Central memory CD8-positive, alpha-beta T cell (primary cell): Measurements from ENCODE around the gene DEF6.

Source experiments
- ATAC-seq: fragments of 150-1000 bp; cut with Tn5 transposase; replicated peaks from 2 replicates; pipeline ENCODE4 v1.10.0; 2022; ENCODE audit warnings: mild to moderate bottlenecking, moderate FRiP score, moderate number of reproducible peaks; ENCODE audit not compliant: poor library complexity, severe bottlenecking; ENCODE audit errors: extremely low read depth
- DNase-seq, 2 donors: peaks; one replicate each; pipeline ENCODE4 v3.0.0; 2021; ENCODE audit warnings: low spot score in 2 of 2
- H3K27ac Mint-ChIP-seq: one replicate; pipeline ENCODE4 v1.8.0; 2022; ENCODE audit warnings: low read depth, mild to moderate bottlenecking, moderate library complexity, mixed read lengths
- H3K27me3 Mint-ChIP-seq: one replicate; pipeline ENCODE4 v1.8.0; 2022; ENCODE audit warnings: mixed read lengths
- H3K36me3 Mint-ChIP-seq: one replicate; pipeline ENCODE4 v1.8.0; 2022; ENCODE audit warnings: mild to moderate bottlenecking, moderate library complexity, mixed read lengths; ENCODE audit not compliant: insufficient read depth
- H3K4me1 Mint-ChIP-seq: one replicate; pipeline ENCODE4 v1.8.0; 2022; ENCODE audit warnings: mixed read lengths
- H3K4me3 Mint-ChIP-seq: one replicate; pipeline ENCODE4 v1.8.0; 2022; ENCODE audit warnings: mild to moderate bottlenecking, moderate library complexity, mixed read lengths
- H3K9me3 Mint-ChIP-seq: one replicate; pipeline ENCODE4 v1.8.0; 2022; ENCODE audit warnings: mixed read lengths

Gene DEF6, protein sequence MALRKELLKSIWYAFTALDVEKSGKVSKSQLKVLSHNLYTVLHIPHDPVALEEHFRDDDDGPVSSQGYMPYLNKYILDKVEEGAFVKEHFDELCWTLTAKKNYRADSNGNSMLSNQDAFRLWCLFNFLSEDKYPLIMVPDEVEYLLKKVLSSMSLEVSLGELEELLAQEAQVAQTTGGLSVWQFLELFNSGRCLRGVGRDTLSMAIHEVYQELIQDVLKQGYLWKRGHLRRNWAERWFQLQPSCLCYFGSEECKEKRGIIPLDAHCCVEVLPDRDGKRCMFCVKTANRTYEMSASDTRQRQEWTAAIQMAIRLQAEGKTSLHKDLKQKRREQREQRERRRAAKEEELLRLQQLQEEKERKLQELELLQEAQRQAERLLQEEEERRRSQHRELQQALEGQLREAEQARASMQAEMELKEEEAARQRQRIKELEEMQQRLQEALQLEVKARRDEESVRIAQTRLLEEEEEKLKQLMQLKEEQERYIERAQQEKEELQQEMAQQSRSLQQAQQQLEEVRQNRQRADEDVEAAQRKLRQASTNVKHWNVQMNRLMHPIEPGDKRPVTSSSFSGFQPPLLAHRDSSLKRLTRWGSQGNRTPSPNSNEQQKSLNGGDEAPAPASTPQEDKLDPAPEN

DNA sequence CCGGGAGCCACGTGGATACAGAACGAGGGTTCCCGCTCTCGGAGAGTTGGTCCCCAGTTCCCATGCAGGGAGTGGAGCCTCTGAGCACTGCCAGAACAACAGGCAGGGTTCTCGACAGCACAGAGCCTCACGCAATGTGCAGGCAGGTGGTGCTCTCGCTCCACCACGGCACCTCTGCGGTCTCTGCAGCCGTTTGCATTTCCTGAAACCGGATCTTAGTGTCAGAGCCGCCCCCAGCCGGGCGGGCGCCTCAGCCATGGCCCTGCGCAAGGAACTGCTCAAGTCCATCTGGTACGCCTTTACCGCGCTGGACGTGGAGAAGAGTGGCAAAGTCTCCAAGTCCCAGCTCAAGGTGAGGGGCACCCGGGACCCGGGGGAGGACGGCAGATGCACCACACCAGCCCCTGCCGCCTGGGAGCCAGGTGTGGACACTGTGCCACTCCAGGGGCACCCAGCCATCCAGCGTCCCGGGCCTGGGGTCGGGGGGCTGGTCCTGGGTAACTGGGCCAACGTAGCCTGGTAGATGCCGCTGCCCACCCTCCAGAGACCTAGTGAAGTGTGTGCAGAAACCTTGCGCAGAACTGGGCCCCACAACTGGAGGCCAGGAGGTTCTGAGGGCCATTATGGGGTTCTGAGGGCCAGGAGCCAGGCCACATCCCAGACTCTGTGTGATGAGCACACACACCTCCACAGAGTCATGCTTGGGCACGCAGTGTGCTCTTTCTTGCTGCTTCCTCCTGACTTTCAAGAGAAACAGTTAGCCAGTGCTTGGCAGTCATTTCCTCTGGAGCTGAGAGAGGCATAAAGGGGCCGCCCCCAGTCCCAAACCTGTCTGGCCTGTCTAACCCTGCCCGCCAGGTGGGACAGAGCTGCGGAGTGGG lies at the start of gene DEF6:
DEF6 (plus strand) TSS at position 218 of the 881 bp plus-strand sequence; CDS start at position 257, 39 bp downstream.
- ATAC-seq = peak; percentile 85
- Mint-ChIP-seq H3K36me3 (peaks cover 19% of the 10 kb centered on the region), H3K4me3 (peak within 1 kb of the TSS; percentile 86), H3K9me3 (no peaks in the 10 kb centered on the region), H3K27me3 (no peaks in the 10 kb centered on the region), H3K27ac (peak within 1 kb of the TSS; percentile 90), H3K4me1 (peaks cover 45% of the 10 kb centered on the region)
- peak; percentile 73 to 84 for DNase-seq

DNA sequence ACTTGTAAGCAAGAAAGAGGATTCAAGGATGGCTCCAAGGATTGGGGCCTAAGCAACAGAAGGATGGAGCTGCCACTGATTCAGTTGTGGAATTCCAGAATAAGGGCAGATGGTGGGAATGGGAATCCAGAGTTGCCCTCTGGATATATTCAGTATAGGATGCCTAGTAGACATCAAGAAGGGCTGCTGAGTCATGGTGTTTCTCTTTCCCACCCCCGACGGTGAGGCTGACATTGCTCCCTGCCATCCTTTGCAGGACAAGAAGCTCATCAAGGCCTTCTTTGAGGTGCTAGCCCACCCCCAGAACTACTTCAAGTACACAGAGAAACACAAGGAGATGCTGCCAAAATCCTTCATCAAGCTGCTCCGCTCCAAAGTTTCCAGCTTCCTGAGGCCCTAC lies 49.3 kb upstream of the DEF6 start:
- Mint-ChIP-seq H3K4me3 (no peak overlapping the region), H3K4me1 (peaks cover 20% of the 10 kb centered on the region)

DNA sequence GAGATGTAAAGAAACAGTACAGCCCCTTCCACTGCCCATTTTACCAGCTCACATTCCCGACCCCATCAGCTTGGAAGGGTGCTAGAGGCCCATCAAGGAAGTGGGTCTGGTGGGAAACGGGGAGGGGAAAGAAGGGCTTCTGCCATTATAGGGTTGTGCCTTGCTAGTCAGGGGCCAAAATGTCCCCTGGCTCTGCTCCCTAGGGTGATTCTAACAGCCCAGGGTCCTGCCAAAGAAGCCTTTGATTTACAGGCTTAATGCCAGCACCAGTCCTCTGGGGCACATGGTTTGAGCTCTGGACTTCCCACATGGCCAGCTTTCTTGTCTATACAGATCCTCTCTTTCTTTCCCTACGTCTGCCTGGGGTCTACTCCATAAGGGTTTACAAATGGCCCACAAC lies 48.7 kb upstream of the DEF6 start:
- peaks cover 5% of the 10 kb centered on the region for H3K36me3 Mint-ChIP-seq
- no peaks in the 10 kb centered on the region for H3K27me3 Mint-ChIP-seq
- no peaks in the 10 kb centered on the region for H3K9me3 Mint-ChIP-seq
- ATAC-seq = no peak
- no peak for DNase-seq
- H3K4me3 Mint-ChIP-seq = no peak overlapping the region
- H3K4me1 Mint-ChIP-seq = peaks cover 20% of the 10 kb centered on the region
- H3K27ac Mint-ChIP-seq = peak overlapping the region; percentile 11

More for the DNA sequence above, 49.3 kb upstream of the DEF6 start:
- no peaks in the 10 kb centered on the region for H3K27me3 Mint-ChIP-seq
- ATAC-seq = no peak
- H3K9me3 Mint-ChIP-seq = no peaks in the 10 kb centered on the region
- H3K27ac Mint-ChIP-seq = peak overlapping the region; percentile 11
- no peak for DNase-seq
- H3K36me3 Mint-ChIP-seq = peaks cover 5% of the 10 kb centered on the region

DNA sequence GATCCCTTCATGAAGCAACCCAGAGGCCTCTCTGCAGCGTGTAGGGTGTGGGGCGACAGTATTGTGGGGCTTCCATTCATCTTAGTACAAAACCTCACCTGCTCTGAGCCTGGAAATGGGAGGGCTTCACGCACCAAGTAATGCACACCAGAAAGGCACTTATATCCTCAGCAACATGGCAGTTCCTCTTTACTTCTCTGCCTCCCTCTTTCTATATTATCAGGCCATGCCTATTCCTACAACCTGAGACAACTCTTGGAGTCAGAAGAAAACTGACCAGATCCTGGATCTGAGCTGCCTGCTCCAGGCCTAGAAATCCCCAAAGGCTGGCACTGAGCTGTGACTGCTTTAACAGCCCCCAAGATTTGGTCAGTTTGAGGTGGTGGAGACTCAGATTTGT lies 45.7 kb upstream of the DEF6 start:
- Mint-ChIP-seq H3K4me1 (peaks cover 15% of the 10 kb centered on the region), H3K4me3 (no peak overlapping the region), H3K27ac (no peak overlapping the region), H3K9me3 (no peaks in the 10 kb centered on the region), H3K36me3 (peaks cover 3% of the 10 kb centered on the region), H3K27me3 (no peaks in the 10 kb centered on the region)
- DNase-seq (no peak), ATAC-seq (no peak)

DNA sequence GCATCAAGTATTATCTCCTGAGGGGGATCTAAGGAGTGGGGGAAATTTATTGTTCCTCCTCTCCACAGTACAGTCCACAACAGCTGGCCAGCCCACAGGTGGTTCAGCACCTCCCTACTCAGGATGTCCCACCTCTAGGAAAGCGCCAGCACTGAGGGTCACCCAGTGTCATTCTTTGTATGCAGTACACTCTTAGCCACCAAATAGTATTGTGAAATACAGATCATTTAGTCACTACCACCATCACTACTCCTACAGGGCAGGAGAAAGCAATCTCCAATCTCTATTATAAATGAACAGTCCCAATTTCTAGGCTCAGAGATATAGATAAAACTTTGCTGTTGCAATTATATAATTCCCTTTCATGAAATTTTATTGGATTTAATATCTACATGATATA lies 44.4 kb upstream of the DEF6 start:
- no peaks in the 10 kb centered on the region for H3K27me3 Mint-ChIP-seq
- H3K27ac Mint-ChIP-seq = no peak overlapping the region
- ATAC-seq (no peak), DNase-seq (no peak)
- H3K9me3 Mint-ChIP-seq = no peaks in the 10 kb centered on the region
- H3K4me3 Mint-ChIP-seq = no peak overlapping the region
- H3K36me3 Mint-ChIP-seq = peaks cover 3% of the 10 kb centered on the region
- H3K4me1 Mint-ChIP-seq = peaks cover 15% of the 10 kb centered on the region

DNA sequence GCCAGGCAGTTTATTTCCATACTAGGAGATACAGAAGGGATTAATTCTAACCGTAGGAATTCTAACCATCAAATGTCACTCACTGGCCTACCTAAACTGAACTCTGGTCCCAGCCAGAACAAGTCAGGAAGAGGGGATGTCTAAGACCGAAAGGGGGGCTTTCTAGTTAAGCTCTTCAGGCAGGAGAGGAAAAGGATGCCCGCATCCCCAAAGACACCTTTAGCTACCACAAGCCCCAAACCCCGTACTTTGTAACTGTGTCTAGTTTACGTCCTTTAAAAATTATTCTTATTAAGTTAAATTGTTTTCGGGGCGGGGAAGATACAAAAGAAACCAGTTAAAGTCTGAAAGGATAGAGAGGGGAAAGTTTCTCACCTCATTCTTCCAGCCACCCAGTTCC lies 39.3 kb upstream of the DEF6 start:
- Mint-ChIP-seq H3K27me3 (no peaks in the 10 kb centered on the region), H3K4me3 (peak overlapping the region; percentile 82), H3K9me3 (no peaks in the 10 kb centered on the region), H3K36me3 (peaks cover 10% of the 10 kb centered on the region), H3K4me1 (peaks cover 42% of the 10 kb centered on the region), H3K27ac (peak overlapping the region; percentile 92)
- no peak for DNase-seq
- no peak for ATAC-seq

DNA sequence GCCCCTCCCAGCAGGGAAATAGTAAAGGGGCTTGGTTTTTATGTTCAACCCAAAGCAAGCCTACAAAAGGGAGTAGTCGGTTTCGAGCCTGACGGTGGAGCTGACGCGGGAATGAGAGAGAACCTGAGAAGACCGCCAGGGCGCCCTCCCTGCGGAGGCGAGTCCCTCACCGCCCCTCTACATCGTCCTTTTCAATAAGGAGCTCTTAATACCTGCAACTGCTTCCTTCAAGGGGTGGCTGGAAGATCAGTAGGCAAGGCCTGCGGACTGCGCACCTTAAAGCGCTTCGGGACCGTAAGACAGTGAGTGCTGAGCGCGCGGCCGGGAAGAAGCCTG lies 38.8 kb upstream of the DEF6 start:
- no peaks in the 10 kb centered on the region for H3K27me3 Mint-ChIP-seq
- H3K27ac Mint-ChIP-seq = peak overlapping the region; percentile 92
- no peaks in the 10 kb centered on the region for H3K9me3 Mint-ChIP-seq
- peaks cover 10% of the 10 kb centered on the region for H3K36me3 Mint-ChIP-seq
- peak overlapping the region; percentile 82 for H3K4me3 Mint-ChIP-seq
- peaks cover 45% of the 10 kb centered on the region for H3K4me1 Mint-ChIP-seq
- DNase-seq = no peak
- peak; percentile 21 for ATAC-seq

DNA sequence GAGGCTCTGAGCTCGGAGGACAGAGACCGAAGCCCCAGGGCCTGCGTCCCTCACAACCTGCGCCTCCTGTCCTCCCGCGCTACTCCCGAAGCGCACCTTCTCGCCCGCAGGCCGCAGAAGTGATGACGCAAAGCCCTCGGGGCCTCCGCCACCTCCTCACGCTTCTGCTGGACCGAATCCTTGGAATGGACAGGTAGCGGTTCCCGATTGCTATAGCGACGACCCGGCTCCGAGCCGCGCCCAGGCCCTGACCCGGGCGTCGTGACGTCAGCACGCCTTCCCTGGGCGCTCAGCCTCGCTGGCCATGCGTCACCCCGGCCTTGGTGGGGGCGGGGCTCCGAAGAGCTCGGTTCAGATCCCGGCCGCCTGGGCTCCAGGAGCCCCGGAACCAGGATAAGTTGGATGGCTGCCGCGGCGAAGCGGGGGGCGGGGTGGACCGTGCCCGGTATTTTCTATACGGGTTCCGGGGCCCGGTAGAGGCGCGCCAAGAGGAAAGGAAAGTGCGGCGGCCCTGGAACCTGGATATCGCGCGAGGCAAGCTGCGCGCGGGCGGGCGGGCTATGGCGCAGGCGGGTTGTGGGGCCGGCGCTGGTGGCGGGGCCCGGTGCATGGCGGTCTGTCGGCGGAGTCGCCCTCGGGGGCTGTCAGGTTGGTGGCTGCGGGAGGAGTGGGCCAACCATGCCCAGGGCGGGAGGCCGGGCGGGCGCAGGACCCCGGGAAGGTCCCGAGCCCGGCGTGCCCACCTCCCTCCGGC lies 38.2 kb upstream of the DEF6 start, which contains the start of gene ZNF76:
ZNF76 (plus strand) TSS at position 542 of the 754 bp plus-strand sequence. CDS start 21,417 bp downstream, outside the sequence.
- Mint-ChIP-seq H3K9me3 (no peaks in the 10 kb centered on the region), H3K4me1 (peaks cover 51% of the 10 kb centered on the region), H3K27me3 (no peaks in the 10 kb centered on the region), H3K27ac (peak within 1 kb of the TSS; percentile 92), H3K36me3 (peaks cover 10% of the 10 kb centered on the region), H3K4me3 (peak within 1 kb of the TSS; percentile 82)
- DNase-seq (peak; percentile 92 to 96), ATAC-seq (peak; percentile 79)

DNA sequence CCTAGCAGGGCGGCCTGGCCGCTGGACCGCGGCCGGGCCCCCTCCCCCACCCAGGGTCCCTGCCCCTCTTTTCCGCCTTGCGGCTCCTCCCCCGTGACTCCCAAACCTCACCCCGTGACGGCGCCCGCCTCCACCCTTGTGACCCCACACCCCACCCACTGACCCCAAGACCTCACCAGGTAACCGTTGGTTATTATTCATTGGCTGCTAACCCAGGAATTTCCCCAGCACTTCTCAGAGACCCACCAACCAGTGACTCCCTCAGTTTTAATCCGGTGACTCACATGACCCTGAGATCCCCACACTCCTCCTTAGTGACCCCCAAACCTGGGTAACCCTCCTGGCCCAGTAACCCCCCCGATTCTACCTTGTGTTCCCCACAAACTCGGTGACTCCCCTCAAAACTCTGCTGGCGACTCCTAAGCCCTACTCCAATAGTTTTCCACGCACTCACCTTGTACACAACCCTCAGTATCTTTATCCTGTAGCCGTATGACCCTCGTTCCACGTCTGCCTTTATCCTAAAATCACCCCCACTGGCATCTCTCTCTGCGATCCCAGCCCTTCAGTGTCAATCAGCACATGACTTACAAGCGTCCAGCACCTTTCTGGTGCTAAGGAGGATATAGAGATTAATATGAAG lies 37.5 kb upstream of the DEF6 start:
- Mint-ChIP-seq H3K4me3 (peak overlapping the region; percentile 82), H3K9me3 (no peaks in the 10 kb centered on the region), H3K27ac (peak overlapping the region; percentile 92), H3K27me3 (no peaks in the 10 kb centered on the region), H3K4me1 (peaks cover 52% of the 10 kb centered on the region), H3K36me3 (peaks cover 10% of the 10 kb centered on the region)
- peak; percentile 59 for ATAC-seq
- peak; percentile 64 to 69 for DNase-seq

DNA sequence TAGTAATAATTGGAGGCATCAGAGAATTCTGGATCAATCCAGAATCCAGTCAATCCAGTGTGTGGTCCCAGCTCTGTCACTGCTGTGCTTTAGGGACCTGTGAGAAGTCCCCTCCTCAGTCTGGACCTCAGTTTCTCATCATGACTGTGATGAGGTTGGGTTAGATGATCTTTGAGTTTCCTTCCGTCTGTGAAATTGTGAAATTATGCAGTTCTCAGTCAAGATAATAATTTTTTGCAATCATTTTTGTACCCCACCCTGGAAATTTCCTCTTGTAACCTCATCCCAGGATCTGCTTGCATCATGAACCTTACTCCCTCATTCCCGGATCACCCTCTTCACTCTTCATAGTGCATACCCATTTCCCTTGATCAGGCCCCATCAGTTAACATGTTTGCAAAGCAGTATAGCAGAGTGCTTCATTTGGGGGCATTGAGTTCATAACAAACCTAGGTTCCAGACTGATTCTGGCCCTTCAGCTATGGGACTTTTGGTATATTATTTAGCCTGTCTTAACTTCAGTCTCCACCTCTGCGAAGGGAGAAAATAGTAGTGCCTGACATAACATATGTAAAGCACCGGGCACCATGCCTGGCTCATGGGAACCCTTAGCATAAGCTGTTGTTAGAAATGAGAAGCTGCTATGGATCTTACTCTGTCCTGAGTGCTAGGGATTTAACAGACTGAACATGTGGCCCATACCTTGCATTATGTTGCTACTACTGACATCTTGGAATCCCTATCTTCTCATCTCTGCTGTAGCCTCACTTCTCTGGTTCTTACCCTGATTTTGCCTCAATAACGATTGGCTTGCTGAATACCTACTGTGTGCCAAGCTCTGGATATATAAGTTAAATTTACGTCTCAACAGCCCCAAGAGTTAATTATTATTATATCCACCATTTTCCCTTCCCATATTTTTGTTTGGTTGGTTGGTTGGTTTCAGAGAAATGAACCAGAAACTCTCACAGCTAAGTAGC lies 36.7 kb upstream of the DEF6 start:
- H3K27ac Mint-ChIP-seq = peak overlapping the region; percentile 92
- ATAC-seq (no peak), DNase-seq (no peak)
- H3K36me3 Mint-ChIP-seq = peaks cover 11% of the 10 kb centered on the region
- peak overlapping the region; percentile 82 for H3K4me3 Mint-ChIP-seq
- no peaks in the 10 kb centered on the region for H3K9me3 Mint-ChIP-seq
- H3K4me1 Mint-ChIP-seq = peaks cover 59% of the 10 kb centered on the region
- H3K27me3 Mint-ChIP-seq = no peaks in the 10 kb centered on the region

DNA sequence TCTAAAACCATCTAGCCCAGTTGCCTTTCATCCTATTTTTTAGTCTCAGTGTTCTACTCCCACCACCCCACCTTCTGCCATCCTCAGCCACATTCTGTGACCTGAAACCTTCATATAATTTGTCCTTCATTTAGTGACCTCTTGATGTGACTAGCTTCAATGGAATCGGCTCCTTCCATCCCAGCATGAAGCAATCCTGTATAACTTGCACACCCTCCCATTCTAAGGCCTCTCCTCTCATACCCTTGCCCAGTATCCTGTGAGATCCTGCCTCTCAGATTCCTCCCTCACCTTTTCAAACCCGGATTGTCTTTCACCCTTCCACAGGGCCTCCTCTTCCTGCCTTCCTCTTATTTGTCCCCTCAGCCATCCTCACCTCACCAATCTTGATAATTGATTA lies 35.0 kb upstream of the DEF6 start:
- H3K27me3 Mint-ChIP-seq = no peaks in the 10 kb centered on the region
- H3K27ac Mint-ChIP-seq = peak overlapping the region; percentile 35
- H3K36me3 Mint-ChIP-seq = peaks cover 14% of the 10 kb centered on the region
- peaks cover 63% of the 10 kb centered on the region for H3K4me1 Mint-ChIP-seq
- H3K4me3 Mint-ChIP-seq = no peak overlapping the region
- H3K9me3 Mint-ChIP-seq = no peaks in the 10 kb centered on the region
- ATAC-seq (no peak), DNase-seq (no peak)
